Measurements from ENCODE around the gene SLC9A3.

- TF ChIP-seq CTCF (IDR thresholded peaks at IDR 0.05; ENCODE audit: low read length) (no peak), EZH2 (IDR thresholded peaks at IDR 0.05; ENCODE audit: borderline replicate concordance, low read length) (no peak)
Measured at GRCh38 chr5:524234-524972, at the start of gene SLC9A3.
